Natural killer cell (primary cell): ENCODE results near the gene ATP2C1. TPM values are rescaled to one million over a fixed set of nuclear protein-coding genes. Genes with fewer than 3 reads are reported as not detected.

Experiments
- ATAC-seq, 3 donors: fragments of 150-1000 bp in 2 of 3; fragments of 200-7000 bp in 1 of 3; cut with Tn5 transposase; 1 replicate in 1 of 3; 2 replicates in 2 of 3; pipeline ENCODE4 v1.10.0; 2021; ENCODE audit warnings: mild to moderate bottlenecking in 2 of 3, moderate library complexity in 2 of 3
- DNase-seq, 2 donors: peaks; one replicate each; pipeline versions ENCODE4 v3.0.0 to v3.0.0-alpha.2; 2013 to 2021; ENCODE audit warnings: mixed read lengths in 1 of 2
- H3K27ac ChIP-seq: one replicate; pipeline ENCODE4 v1.5.1; 2013; ENCODE audit warnings: mild to moderate bottlenecking, low read length
- H3K27me3 ChIP-seq: one replicate; pipeline ENCODE4 v1.6.1; 2013; ENCODE audit warnings: low read length; ENCODE audit not compliant: control insufficient read depth, insufficient read depth
- H3K36me3 ChIP-seq: one replicate; pipeline ENCODE4 v1.6.1; 2013; ENCODE audit warnings: low read length; ENCODE audit not compliant: control insufficient read depth, insufficient read depth
- H3K4me1 ChIP-seq: one replicate; pipeline ENCODE4 v1.6.1; 2013; ENCODE audit warnings: low read length; ENCODE audit not compliant: control insufficient read depth, insufficient read depth
- H3K4me3 ChIP-seq: one replicate; pipeline ENCODE4 v1.5.1; 2013; ENCODE audit warnings: low read length
- H3K9me3 ChIP-seq: one replicate; pipeline ENCODE4 v1.6.1; 2013; ENCODE audit warnings: low read length; ENCODE audit not compliant: control insufficient read depth, insufficient read depth
- H3K27ac Mint-ChIP-seq, 2 donors: one replicate each; pipeline ENCODE4 v1.8.0; 2022; ENCODE audit warnings: mild to moderate bottlenecking in 2 of 2, mixed read lengths in 2 of 2, moderate library complexity in 1 of 2
- H3K27me3 Mint-ChIP-seq, 2 donors: one replicate each; pipeline ENCODE4 v1.8.0; 2022; ENCODE audit warnings: low read depth in 2 of 2, mixed read lengths in 2 of 2
- H3K36me3 Mint-ChIP-seq: one replicate; pipeline ENCODE4 v1.8.0; 2022; ENCODE audit warnings: mixed read lengths
- H3K4me1 Mint-ChIP-seq, 2 donors: one replicate each; pipeline ENCODE4 v1.8.0; 2022; ENCODE audit warnings: mixed read lengths in 2 of 2
- H3K4me3 Mint-ChIP-seq: one replicate; pipeline ENCODE4 v1.8.0; 2022; ENCODE audit warnings: mild to moderate bottlenecking, moderate library complexity, mixed read lengths
- H3K9me3 Mint-ChIP-seq, 2 donors: one replicate each; pipeline ENCODE4 v1.8.0; 2022; ENCODE audit warnings: mixed read lengths in 2 of 2
- WGBS: methylation state at CpG from one replicate; pipeline ENCODE4 v1.1.7; 2013; ENCODE audit warnings: missing lambda C conversion rate; ENCODE audit not compliant: insufficient coverage; 5-methylcytosine and 5-hydroxymethylcytosine counted together
- intact Hi-C: fragments of 100-400 bp; cut with micrococcal nuclease; formaldehyde crosslinking; loops from one replicate; pipeline ENCODE4 v1.14.2; 2022
- total RNA-seq, 4 donors: library from RNA; stranded (reverse); fragments of 120-200 nt in 1 of 4; gene quantifications; one replicate each; pipeline versions ENCODE4 v1.2.3 to v1.2.4, GENCODE V29; 2013 to 2022
- TF ChIP-seq, protein P1 (sequence below): fragments of 200-600 bp; IDR thresholded peaks from one replicate; pipeline ENCODE4 v1.8.0; 2022; ENCODE audit warnings: antibody characterized with exemption

The ATP2C1 gene
- total RNA-seq, 3 donors from 2014 or later (not counting 1 experiment from before 2014, with no cell fraction given) = 58.8 to 72.9 (median 60.6) TPM

- intact Hi-C loops = no loop called here
- Mint-ChIP-seq H3K27ac (peak overlapping the region in 1 of 2 donors; percentile 29), H3K9me3 (no peaks in the 10 kb centered on the region), H3K36me3 (no peaks in the 10 kb centered on the region), H3K4me3 (no peak overlapping the region), H3K27me3 (no peaks in the 10 kb centered on the region), H3K4me1 (peaks cover 64 to 67% of the 10 kb centered on the region in 2 donors)
- WGBS = no CpG with 5 or more reads among the region's 1 CpG
- DNase-seq (no peak), ATAC-seq (no peak)
- no peak overlapping the region for H3K27ac ChIP-seq
- H3K4me3 ChIP-seq = no peak overlapping the region
- H3K36me3 ChIP-seq = no peaks in the 10 kb centered on the region
- H3K27me3 ChIP-seq = no peaks in the 10 kb centered on the region
- H3K9me3 ChIP-seq = no peaks in the 10 kb centered on the region
- H3K4me1 ChIP-seq = no peaks in the 10 kb centered on the region
- TF ChIP-seq, protein P1, sequence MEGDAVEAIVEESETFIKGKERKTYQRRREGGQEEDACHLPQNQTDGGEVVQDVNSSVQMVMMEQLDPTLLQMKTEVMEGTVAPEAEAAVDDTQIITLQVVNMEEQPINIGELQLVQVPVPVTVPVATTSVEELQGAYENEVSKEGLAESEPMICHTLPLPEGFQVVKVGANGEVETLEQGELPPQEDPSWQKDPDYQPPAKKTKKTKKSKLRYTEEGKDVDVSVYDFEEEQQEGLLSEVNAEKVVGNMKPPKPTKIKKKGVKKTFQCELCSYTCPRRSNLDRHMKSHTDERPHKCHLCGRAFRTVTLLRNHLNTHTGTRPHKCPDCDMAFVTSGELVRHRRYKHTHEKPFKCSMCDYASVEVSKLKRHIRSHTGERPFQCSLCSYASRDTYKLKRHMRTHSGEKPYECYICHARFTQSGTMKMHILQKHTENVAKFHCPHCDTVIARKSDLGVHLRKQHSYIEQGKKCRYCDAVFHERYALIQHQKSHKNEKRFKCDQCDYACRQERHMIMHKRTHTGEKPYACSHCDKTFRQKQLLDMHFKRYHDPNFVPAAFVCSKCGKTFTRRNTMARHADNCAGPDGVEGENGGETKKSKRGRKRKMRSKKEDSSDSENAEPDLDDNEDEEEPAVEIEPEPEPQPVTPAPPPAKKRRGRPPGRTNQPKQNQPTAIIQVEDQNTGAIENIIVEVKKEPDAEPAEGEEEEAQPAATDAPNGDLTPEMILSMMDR = no peak
These were observed 10.6 kb downstream of the ATP2C1 start for GRCh38 chr3:130904491-130904890.

DNA sequence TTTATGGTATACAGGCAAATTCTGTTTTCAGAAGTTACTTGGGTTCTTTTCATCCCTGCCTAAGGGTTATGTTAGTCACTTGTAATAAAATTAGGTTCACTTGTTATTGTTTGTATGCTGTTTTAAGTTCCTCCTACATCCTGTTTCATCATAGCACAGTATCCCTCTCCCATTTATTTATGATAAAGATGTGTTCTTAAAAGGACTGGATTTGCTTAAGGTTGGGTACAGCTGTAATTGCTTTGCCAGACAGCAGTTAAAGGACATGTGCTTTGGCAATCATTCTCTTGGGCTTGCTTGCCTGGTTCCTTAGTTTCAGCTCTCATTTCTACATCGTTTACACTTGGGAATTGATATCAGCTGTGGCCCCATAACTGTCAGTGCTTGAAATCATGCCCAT lies 11.7 kb downstream of the ATP2C1 start:
- H3K36me3 Mint-ChIP-seq = no peaks in the 10 kb centered on the region
- H3K4me3 Mint-ChIP-seq = no peak overlapping the region
- DNase-seq (no peak), ATAC-seq (no peak)
- no peaks in the 10 kb centered on the region for H3K9me3 ChIP-seq
- peaks cover 64 to 67% of the 10 kb centered on the region in 2 donors for H3K4me1 Mint-ChIP-seq
- intact Hi-C loops = no loop called here
- peak overlapping the region; percentile 14 to 72 for H3K27ac Mint-ChIP-seq
- 57% methylated on average over 1 of the region's 1 CpG for WGBS
- no peaks in the 10 kb centered on the region for H3K9me3 Mint-ChIP-seq
- no peaks in the 10 kb centered on the region for H3K27me3 ChIP-seq
- H3K4me1 ChIP-seq = no peaks in the 10 kb centered on the region
- no peak overlapping the region for H3K27ac ChIP-seq
- H3K4me3 ChIP-seq = no peak overlapping the region
- H3K36me3 ChIP-seq = no peaks in the 10 kb centered on the region
- TF ChIP-seq, protein P1 = no peak
- no peaks in the 10 kb centered on the region for H3K27me3 Mint-ChIP-seq

- Histone ChIP-seq H3K36me3 (no peaks in the 10 kb centered on the region), H3K27me3 (no peaks in the 10 kb centered on the region), H3K4me3 (no peak overlapping the region), H3K4me1 (no peaks in the 10 kb centered on the region), H3K27ac (no peak overlapping the region), H3K9me3 (no peaks in the 10 kb centered on the region)
- no peak for ATAC-seq
- H3K27ac Mint-ChIP-seq = peak overlapping the region; percentile 14 to 72
- peak in 1 of 2 donors; percentile 10 for DNase-seq
- H3K27me3 Mint-ChIP-seq = no peaks in the 10 kb centered on the region
- H3K4me1 Mint-ChIP-seq = peaks cover 57 to 60% of the 10 kb centered on the region in 2 donors
- no peak overlapping the region for H3K4me3 Mint-ChIP-seq
- WGBS = 75% methylated on average over 1 of the region's 3 CpGs
- TF ChIP-seq, protein P1 = no peak
- H3K9me3 Mint-ChIP-seq = no peaks in the 10 kb centered on the region
- no peaks in the 10 kb centered on the region for H3K36me3 Mint-ChIP-seq
- intact Hi-C loops = no loop called here
These were observed 12.6 kb downstream of the ATP2C1 start for GRCh38 chr3:130906374-130906995.

DNA sequence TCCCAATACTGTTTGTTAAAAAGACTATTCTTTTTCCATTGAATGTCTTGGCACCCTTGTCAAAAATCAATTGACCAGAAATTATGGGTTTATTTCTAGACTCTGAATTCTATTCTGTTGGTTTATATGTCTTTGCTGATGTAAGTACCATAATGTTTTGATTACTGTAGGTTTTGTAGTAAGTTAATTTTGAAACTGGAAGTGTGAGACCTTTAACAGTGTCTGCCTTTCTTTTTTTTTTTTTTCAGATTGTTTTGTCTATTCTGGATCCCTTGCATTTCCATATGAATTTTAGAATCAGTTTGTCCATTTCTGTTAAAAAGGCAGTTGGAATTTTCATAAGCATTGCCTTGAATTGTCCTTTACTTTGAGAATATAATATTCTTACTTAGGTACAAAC lies 13.6 kb downstream of the ATP2C1 start:
- no peaks in the 10 kb centered on the region for H3K9me3 Mint-ChIP-seq
- TF ChIP-seq, protein P1 = no peak
- intact Hi-C loops = no loop called here
- peaks cover 50 to 51% of the 10 kb centered on the region in 2 donors for H3K4me1 Mint-ChIP-seq
- H3K27me3 Mint-ChIP-seq = no peaks in the 10 kb centered on the region
- H3K4me3 Mint-ChIP-seq = no peak overlapping the region
- Histone ChIP-seq H3K4me1 (no peaks in the 10 kb centered on the region), H3K27me3 (no peaks in the 10 kb centered on the region), H3K27ac (no peak overlapping the region), H3K36me3 (no peaks in the 10 kb centered on the region), H3K9me3 (no peaks in the 10 kb centered on the region), H3K4me3 (no peak overlapping the region)
- H3K36me3 Mint-ChIP-seq = no peaks in the 10 kb centered on the region
- no peak overlapping the region for H3K27ac Mint-ChIP-seq
- no peak for DNase-seq
- no peak for ATAC-seq
